GM21529 (cell line): ENCODE results near the gene QRICH1.

Experiments
- ATAC-seq: cut with Tn5 transposase; IDR thresholded peaks from one replicate; pipeline ENCODE4 v1.9.1; 2021; ENCODE audit not compliant: unreplicated experiment

QRICH1 gene

DNA sequence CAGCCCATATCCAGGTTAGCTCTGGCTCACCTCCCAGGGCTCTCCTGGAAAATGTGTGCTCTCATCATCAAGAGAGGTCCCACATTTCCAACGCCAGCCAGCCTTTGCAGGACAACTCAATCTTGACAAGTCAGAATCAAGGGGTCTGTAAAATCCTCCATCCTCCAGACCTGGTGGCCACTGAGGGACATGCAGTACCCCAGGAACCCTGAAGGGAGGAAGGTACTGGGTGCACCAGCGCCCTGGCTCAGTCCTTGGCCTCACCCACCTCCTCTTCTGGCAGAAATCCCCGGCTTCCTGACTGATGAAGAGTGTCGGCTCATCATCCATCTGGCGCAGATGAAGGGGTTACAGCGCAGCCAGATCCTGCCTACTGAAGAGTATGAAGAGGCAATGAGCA, 92.7 kb downstream of the QRICH1 start:
- ATAC-seq, result no peak

DNA sequence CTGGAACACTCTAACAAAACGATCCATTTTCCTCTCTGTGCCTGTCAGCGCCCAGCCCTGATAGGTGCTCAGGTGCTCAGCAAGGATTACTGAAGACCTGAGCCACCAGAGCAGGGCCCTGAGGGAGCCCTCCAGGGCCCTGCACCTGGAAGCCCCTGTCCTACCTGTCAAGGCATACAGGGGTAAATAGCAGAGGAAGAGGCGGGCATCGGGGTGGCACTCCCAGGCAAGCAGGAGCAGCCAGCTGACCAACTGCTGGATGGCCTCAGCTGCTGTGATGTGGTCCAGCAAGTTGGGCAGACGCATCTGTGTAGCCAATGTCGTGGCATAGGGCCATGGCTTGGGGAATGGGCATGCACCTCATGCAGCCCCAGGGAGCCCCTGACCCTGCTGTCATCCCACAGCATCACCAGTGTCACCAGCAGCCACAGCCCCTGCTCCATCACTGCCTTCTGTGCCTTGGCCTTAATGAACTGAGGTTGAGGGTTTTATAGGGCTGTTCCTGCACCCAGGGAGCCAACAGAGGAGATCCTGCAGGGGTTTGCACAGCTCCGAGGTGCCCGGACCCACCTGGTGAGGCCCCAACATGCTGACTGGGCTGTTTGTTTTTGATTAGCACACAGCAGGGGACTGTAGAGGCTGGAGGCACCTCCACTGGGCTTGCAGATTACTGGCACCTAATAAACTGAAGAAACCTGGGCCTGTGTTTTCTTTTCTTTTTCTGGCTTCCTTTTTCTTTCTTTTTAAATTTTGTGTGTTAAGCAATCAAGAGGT, 94.6 kb downstream of the QRICH1 start:
- no peak for ATAC-seq

- ATAC-seq, result no peak
Observed at GRCh38 chr3:48997714-48998637, 95.9 kb downstream of the QRICH1 start.

- no peak for ATAC-seq
Observed at GRCh38 chr3:48997102-48997635, 96.7 kb downstream of the QRICH1 start.

DNA sequence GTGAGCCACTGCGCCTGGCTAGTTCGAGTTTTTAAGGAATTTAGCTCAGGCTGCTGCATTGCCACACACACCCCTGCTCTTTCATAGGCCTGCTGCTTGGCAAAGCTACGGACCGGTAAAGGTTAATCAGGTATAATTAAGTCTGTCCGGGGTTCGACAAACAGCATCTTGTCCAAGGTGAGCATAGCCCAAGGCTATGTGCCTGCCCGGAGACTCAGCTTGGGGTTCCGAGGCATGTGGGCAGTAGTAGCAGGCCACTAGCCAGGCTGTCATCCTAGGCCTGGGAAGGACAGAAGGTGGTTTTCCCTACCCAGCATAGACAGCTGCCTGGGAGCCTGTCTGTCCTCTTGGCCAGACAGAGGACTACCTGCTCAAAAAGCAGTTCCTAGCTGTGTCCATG, 97.2 kb downstream of the QRICH1 start:
- ATAC-seq, result no peak

- ATAC-seq, result no peak
Observed at GRCh38 chr3:48993834-48994233, 100.0 kb downstream of the QRICH1 start.

- no peak for ATAC-seq
Observed at GRCh38 chr3:48991851-48992545, 101.9 kb downstream of the QRICH1 start.

- peak; percentile 13 for ATAC-seq
Observed at GRCh38 chr3:48990636-48991469, 103.0 kb downstream of the QRICH1 start.

- ATAC-seq, result peak; percentile 55
Observed at GRCh38 chr3:48989796-48990635, 103.9 kb downstream of the QRICH1 start, which contains the start of gene P4HTM. P4HTM (plus strand) TSS chr3:48990241; CDS start chr3:48990257, 16 bp downstream.

GRCh38 chr3:48989126-48989795, 104.6 kb downstream of the QRICH1 start:
- no peak for ATAC-seq

DNA sequence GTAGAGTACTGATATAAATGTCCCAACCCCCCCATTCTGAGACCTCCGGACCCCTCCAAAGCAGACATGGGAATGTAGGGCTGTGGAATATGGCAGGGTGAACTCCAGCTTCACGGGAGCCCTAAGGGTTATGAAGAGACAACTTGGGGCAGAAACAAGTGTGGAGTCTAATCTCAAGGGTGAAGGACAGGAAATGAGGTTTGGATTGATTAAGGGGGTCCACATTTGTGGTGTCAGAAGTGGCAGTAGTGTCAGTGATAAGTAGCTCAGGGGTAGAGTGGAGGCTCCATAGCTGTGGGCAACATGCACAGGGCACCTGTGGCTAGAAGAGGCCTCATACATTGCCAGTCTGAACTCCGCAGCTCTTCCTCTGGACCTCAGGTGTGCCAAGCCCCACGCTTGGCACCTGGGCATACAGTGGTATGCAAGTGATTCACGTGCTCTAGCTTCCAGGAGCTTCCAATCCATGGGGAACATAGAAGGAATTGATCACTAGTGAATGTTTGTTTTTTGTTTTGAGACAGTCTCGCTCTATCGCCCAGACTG, 108.0 kb downstream of the QRICH1 start:
- no peak for ATAC-seq

DNA sequence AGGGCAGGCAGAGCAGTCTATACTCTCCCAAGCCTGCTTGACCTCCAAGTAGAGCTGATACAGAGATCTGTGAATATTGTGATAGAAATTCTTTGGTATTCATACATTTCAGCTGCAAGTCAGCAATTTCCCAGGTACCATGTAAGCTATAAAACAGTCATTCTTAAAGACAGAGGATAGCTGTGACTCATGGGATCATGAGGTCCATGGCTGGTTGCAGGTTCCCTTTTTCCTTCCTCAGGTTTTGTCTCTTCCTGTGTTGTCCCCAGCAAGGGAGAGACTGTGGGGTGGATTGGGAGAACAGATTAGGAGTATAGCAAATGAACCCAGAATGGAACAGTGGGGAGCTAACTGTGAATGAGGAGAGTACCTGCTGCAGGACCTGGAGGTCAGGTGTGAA, 109.2 kb downstream of the QRICH1 start:
- no peak for ATAC-seq

GRCh38 chr3:48983096-48983495, 110.8 kb downstream of the QRICH1 start:
- ATAC-seq, result no peak

- ATAC-seq, result no peak
Observed at GRCh38 chr3:48982686-48983085, 111.2 kb downstream of the QRICH1 start.

GRCh38 chr3:48982016-48982415, 111.9 kb downstream of the QRICH1 start:
- no peak for ATAC-seq

DNA sequence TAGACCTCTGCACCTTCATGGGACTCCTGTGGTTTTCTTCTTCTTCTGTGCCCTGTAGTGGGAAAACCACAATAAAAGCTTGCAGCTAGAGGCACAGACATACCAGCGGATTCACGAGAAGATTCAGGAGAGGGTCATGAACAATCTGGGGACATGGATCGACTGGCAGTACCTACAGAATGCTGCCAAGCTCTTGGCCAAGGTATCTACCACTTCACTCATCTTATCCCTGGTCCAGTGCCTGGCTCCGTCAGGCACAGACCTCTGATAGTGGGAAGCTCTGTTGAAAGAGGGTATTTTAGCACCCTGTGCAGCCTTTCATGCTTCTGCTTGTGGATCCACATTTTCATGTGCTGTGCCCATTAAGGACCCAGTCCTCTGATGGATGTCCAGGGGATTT, 113.6 kb downstream of the QRICH1 start:
- ATAC-seq, result no peak
